Neural progenitor cell (in vitro differentiated cells): ENCODE measurements around the gene TCF7.

Experiments used
- CTCF ChIP-seq: fragments of 200-600 bp; sonication (generic); IDR thresholded peaks from 2 replicates; pipeline ENCODE4 v1.5.1; 2017; ENCODE audit warnings: antibody characterized with exemption, mild to moderate bottlenecking
- EZH2 ChIP-seq: fragments of 200-600 bp; sonication (generic); IDR thresholded peaks from 2 replicates; pipeline ENCODE4 v1.6.1; 2017; ENCODE audit warnings: antibody characterized with exemption, mild to moderate bottlenecking, moderate library complexity
- EZH2phosphoT487 ChIP-seq: fragments of 200-600 bp; sonication (generic); IDR thresholded peaks from 2 replicates; pipeline ENCODE4 v1.6.1; 2017; ENCODE audit warnings: antibody characterized with exemption

- TF ChIP-seq CTCF (no peak), EZH2phosphoT487 (no peak), EZH2 (no peak)
Observed at GRCh38 chr5:134139891-134140469, 25.5 kb downstream of the TCF7 start.
